ENCODE measurements around the gene VSX1.
A peak's percentile ranks its signal among the peaks of the same experiment; 100 is the strongest.

Gene VSX1

DNA sequence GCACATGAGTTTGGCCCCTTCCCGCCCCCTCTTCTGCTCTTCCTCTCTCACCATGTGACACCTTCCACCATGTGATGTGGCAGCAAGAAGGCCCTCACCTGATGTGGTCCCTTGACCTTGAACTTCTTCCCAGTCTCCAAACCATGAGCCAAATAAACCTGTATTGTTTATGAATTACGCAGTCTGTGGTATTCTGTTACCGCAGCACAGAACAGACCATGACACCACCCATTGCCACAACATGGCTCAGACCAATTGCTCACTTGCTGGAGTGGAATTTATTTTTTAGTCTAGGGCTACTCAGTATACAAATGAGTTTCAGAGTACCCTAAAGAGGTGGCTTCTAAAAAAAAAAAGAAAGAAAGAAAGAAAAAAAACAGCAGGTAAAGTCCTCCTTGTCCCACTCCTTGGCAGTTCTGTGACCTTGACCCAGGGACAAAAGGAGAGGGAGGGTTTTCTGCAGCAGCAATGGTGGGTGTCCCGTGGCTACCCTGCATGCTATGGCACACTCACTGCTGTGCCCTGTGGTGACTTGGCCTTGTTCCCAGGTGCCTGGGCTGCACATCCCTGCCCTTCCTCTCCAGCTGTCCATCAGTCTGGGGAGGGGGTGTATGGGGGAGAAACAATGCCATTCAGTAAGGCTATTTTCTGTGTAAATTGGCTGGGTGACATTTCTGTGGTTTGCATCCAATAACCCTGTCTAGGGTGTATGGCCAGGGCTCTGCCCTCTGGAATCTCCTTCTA, 5.4 kb upstream of the VSX1 start:
- DNase-seq = no peak

DNA sequence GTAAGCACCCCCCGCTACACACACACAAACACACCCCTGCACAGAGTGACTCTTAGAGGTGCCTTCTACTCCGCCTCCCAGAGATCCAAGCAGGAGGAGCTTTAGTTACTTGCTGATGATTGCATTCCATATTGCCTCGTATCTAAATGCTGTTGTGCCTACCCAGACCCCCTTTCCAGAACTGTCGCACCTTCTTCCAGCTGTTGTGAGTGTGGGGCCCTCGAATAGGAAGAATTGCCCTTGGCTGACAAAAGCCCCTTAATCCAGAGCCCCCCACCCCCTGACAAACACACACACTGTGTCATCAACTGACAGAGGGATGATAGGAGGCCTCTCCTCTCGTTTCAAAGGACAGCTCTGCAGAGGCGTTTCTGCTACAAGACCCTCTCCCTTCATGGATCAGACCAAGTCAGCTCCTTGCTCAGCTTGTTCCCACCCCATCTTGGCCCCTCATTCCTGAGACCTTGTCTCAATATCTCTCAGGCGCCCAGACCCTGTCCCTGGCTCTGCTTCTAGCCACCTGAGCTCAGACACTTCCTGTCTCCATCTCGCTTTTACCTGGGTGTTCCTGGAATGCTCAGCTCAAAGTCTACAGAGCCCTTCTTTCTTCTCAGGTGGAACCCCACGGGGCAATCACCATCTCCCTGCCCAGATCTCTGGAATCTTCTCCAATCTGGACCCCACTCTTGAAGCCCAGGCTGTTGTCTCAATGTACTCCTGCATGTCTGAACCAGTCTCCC, 4.0 kb upstream of the VSX1 start:
- DNase-seq = no peak

DNA sequence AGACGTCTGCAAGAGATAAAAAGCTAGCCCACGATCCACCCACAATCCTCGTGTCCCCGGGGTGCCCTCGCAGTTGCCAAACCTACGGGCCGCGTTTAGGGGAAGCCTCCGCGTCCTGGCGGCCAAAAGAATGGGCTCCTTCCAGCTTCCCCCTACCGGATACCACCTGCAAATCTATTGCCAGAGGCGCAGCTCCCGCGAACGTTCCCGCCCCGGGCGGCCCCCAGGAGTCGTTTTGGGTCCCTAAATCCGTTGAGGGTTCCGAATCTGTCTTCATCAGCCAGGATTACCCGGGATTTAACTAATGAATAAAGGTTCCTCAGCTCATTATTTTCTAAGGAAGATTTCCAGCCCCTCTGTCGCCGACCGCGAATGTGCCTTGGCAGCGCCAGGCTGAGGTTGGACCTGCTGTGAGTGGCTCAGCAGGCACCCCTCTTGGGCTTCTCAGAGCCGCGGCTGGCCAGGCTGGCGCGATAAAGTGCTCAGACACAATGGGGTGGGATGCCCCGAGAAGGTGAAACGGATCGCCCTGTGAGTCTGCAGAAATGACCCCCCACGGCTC, 2.8 kb upstream of the VSX1 start:
- DNase-seq = no peak

DNA sequence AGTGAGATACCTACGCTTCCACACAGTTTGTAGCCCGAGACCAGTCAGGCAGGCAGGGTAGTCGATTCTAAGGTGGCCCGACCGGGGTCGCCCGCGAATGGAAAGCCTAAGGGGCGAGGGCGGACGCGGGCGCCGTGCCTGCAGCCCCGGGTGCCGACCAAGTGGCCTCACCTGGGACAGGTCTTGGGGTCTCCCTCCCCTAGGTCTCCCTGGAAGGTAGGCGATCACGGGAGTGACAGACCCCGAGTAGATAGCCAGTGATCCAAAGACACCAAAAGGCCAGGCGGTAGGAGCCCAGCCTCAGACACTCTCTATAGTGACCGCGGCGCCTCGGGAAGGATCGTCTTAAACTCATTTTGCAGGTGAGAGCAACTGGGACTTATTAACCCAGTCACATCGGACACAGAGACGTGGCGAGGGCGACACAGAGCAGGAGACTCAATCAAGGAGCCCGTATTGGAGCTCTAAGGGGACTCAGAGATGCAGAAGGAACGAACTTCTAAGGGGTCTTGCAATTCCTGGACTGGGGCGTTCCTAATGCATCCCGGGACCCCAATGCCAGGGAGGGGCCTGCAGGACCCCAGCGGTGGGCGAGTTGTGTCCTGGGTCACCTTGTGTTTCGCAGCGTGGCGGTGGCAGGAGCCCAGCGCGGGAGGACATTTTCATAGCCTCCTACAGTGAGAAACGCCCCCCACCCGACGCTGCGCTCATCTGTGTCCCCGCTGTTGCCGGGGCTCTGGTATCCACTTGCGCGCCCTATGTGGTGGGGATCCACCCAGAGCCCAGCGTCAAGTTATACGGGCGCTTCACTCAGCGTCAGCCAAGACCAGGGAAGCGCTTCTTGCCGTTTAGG, 2.1 kb upstream of the VSX1 start:
- DNase-seq = peak in 1 of 2 donors; percentile 64

DNA sequence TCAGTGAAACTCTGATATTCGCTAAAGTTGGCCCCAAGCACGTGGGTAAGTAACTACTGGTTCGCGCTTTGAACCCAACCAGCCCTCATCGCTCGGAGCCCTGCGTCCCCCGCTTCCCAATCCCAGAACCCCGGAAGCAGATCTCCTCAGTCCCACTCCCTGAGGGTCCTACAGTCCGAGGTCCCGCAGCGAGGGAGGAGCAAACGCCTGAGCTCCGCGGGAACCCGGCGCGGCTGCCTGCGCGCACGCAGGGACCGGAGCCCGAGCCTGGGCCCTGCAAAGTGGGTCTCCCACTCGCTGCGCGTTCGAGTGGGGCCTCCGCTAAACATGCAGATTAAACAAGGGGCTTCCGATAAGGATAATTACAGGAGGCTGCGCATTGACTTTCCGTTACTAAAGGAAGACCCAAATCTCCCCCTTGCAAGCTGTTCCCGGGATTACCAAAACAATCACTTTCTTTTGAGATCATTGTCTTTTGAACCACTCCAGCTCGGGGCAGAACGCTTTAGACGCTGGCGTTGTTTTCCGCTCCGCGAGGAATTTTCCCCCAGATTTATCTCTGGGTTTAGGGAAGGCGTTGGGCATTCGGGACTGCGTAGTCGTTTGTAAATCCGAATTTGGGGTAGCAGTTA, 1.3 kb upstream of the VSX1 start:
- no peak for DNase-seq

DNA sequence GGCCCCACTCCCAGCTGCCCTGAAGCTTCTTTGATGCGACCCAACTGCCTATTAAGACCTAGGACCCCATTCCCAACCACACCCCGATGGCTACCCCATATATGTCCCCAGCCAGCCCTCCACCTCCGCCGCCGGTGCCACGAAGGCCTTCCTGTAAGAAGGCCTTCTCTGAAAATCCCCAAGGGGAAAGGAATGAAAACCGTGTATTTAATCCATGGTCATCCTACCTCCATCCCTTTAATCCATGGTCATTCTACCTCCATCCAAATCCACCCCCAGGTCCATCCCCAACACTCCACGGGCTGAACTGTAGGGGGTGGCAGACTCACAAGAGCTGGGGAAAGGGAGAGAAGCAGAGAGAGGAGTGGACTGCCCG, 545 bp upstream of the VSX1 start:
- no peak for DNase-seq

DNA sequence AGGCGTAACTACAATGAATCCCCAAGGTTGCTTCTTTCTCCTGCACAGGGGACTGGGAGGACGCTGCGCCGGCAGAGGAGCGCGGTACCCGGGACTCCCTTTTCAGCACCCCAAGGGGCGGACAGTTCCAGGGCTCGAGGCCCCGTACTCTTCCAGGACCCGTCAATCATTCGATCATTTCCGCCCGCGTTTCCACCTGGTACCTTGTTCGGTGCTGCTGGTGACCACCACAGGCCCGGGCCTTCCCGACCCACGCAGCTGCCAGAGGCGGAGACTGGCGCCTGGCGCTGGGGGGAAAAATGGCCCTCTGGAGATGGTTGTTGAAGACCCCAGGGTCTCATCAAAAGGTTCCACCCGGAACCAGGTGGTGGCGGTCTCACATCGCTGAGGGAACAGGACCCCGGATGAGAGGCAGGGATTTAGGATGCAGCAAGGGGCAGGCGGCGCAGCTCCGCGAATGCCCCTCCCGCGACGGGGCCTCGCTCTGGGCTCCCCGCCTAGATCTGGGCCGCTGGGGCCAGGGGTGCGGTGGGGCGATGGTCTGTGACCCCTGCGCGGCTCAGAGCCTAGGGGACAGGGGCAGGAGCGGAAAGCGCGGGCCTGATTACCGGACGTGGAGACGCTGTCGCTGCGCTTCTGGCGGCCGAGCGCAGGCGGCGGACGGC, 744 bp downstream of the VSX1 start:
- peak in 1 of 2 donors; percentile 50 for DNase-seq

DNA sequence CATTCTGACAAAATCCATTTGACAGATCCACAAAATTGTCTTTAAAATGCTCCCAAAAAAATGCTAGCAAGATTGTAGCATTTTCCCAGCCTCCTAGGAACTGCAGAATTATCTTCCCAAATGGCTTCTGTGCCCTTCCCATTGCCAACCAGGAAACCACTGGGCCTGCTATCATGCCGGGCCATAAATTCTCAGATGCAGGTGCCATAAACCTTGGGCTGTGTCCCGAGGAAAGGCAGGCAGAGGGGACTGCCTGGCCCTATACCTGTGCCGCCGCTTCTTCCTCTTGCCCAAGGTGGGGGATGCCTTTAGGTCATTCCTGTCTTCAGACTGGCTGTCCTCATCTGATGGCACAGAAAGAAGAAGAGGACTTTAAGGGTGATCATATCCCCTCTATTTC, 2.8 kb downstream of the VSX1 start:
- DNase-seq = no peak

DNA sequence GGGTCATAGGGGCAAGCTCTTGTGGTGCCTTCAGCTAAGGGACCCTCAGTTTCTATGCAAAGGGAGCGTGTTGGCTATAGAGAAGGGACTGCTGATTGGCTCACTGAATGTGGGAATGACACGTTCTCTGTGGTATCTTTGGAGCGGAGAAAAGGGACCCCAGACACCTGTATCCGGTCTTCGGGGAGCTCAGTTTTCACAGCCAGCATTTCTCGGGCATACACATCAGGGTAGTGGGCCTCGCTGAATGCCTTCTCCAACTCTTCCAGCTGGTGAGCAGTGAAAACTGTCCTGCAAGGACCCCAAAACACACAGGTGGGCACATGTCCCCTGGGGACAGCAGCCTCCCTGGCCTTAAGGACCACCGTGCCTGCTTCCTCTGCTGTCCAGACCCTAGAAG, 3.3 kb downstream of the VSX1 start:
- DNase-seq = no peak

DNA sequence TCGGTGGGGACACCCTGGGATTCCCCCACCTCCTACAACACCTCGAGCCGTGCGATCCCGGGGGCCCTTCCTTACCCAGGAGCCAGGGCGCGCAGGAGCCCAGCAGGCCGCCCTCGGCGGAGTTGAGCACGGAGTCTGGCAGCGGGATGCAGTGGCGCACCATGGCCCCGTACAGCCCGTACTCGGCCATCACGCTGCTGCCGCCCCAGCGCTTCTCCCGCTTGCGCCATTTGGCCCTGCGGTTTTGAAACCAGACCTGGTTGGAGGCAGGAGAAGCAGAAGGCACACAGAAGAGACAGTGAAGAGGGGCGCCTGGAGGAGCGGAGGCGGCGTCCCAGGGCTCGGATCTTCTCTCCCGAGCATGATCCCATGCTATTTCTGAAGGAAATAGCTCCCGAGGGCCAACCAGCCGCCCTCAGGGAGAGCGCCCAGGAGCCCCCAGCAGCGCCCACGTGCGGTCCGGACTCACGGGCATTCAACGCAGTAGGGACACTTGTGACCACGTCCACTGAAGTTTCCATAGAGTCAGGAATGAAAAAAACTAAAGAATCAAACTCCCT, 4.3 kb downstream of the VSX1 start:
- no peak for DNase-seq

DNA sequence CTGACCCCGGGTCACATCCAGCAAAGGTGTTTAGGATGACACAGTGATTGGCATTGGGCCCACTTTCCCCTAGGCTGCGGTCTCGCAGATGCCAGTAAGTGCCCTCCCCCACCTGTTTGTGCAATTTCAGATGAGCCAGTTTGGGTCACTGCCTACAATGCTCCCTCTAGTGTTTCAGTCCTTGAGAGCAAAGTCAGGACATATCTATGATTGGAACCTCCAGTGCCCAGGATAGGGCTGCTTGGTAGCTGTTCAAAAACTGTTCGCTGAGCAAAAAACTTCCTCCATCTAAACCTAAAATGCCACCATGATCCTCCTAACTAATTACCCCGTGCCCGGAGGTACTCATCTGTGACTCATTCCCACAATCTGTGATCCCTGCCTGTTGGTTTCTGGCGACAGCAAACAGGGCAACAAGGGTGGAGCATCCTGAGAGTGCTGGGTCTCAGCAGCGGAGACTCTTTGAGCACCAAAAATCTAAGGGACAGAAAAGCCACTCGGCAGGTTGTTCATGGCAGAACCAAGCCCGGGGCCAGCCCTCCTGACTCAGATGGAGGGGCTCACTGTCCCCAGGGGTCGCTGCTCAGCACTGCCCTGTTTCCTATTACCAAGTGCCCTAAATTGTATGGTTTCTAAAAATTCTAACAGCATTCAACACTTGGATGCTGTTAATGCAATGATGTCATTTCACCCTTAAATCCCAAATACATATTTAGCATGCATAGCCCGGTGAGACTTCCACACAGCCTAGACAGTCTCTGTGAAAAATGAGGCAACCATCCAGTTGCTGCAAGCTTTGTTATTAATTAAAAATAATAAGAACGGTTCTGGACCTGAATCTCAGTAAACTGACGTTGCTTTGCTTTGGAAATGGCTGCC, 5.0 kb downstream of the VSX1 start:
- no peak for DNase-seq

DNA sequence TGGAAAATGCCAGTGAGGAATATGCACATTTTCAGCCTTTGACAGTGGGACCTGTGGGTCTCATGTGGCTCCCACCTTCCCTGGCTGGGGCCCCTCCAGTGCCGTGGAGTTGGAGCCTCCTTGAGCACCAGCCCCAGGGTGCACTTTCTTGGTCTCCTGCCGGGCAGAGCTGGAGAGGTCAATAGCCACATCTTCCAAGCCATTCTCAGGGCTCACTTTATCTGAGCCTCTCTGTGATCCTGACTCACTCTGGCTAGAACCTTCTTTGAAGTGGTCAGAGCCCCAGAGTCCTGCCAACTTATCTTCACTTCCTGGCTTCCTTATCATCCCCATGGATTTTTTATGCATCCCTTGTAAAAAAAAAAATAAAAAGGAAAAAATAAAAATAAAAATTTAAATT, 5.7 kb downstream of the VSX1 start:
- DNase-seq = no peak

DNA sequence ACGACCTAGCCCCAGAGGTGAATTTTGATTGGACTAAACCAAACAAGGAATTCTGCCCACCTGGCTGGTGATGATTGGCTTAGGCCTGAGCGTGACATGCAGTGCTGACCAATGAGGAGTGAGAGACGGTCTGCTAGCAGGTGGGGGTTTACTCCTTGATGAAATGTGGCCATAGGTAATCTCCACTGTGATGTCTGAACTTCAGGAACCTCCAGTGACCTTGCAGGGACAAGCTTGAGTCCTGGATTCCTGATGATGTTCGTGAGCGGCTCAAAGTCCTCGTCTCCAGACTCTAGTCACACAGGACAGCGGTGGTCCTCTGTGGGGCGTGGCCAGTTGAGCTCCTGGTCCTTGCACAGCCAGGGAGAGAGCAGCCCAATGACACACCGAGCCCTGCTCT, 8.4 kb downstream of the VSX1 start:
- no peak for DNase-seq

DNA sequence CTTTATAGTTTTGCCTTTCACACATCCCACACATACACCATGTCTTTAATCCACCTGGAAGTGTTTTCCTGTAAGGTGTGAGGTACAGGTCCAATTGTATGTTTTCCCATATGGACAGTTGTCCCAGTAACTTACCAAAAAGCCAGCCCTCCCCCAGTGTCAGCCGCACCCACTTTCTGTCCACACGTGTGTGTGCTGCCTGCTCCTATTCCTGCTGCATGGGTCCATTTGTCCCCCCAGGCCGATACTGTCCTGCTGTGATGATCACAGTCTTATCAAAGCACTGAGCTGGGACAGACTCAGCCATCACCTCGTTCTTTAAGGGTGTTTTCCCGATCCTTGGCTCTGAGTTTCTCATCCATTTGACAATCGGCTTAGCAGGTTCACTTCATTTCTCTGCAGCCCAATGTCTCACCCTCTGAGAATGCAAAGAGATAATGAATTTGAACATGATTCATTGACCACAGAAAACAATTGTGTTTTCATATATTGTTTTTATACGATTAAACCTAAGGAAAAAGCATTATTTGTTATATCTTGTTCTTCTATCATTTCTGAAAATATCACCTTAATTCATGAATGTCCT, 9.6 kb downstream of the VSX1 start:
- DNase-seq = no peak

DNA sequence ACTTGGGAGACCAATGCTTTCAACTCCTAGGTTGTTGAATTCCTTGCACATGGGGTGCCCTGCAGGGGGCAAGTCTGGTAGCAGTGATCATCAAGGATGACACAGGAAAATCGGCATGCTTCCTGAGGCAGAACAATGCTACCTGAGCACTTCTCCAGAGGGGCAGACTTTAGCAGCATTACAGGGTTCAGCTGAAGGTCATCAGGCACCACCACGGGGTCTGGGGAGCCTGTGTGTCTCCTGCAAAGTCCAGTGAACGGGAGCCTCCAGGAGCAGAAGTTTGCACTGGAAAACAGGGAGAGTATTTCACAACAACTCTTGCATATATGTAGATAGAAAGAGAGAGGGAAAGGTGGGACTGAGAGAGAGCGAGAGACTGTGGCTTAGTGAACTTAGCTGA, 10.2 kb downstream of the VSX1 start:
- no peak for DNase-seq

DNA sequence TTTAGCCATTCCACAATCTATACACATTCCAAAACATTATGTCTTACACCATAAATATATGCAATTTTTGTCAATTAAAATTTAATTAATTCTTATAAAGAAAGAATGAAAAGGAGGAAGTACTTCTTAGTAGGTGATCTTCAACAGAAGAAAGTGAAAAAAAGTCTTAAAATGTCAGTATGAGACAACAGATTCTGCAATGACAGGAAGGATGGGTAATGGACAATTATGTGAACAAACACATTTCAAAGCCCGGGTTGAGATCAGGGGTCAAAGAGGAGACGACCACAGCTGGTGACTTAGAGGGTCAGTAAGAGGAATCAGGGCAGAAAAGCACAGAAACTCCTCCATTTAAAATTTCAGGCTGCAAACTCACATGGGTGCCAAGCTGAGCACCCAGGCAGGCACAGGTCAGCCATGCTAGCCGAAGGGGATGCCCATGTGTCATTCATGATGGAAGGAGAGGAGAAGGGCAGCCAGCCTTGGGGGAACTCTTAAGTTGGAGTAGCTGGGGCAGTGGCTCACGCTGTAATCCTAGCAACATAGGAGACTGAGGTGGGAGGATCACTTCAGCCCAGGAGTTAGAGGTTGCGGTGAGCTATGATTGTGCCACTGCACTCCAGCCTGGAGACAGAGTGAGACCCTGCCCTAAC, 11.0 kb downstream of the VSX1 start:
- DNase-seq = no peak

DNA sequence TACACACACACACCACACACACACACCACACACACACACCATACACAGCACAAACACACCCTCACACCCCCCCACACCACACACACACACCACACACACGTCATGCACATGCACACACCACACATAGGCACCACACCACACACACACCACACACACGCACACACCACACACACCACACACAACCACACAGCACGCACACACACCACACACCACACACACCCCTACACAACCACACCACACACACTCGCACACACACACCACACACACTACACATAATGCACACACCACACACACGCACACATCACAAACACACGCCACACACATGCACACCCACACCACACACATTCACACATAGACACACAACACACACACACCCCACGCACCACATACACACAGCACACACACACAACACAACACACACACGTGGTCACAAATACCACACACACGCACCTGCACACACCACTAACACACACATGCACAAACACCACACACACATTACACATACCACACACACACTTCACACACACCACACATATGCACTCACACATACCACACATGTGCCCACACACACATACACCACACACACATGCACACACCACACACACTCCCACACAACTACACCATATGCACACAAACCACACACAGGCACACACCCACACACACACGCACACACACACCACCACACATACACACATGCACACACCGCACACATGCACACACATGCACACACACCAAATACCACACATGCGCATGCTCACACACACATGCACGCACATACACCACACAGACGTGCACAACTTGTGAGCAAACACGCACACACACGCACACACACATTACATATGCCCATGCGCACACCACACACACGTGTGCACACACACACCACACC, 14.6 kb downstream of the VSX1 start:
- DNase-seq = no peak

DNA sequence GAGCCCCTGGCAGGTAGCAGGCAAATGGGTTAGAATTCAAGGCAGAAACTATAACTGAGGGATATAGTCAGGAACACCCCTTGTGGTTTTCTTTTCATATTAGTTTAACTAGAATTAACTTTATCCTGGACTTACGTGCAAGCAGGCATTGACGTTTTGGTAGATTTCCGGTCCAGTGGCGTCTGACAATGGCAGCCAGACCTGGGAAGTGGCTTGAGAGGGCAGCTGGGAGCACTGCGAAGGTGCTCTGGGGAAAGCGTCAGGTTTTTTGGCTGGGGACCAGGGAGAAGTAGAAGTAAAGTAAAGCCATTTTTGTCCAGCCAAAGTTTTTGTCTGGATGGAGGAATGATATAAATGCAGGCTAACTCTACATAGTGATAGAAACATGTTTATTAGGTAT, 15.6 kb downstream of the VSX1 start:
- DNase-seq = no peak
